Neural cell (in vitro differentiated cells): Measurements from ENCODE around the gene TAF6.

Experiments
- EP300 ChIP-seq: fragments of 450-650 bp; conservative IDR thresholded peaks from 2 replicates; pipeline ENCODE4 v1.6.1; 2014; ENCODE audit warnings: antibody characterized with exemption, mild to moderate bottlenecking, moderate library complexity; ENCODE audit not compliant: poor library complexity, severe bottlenecking
- EZH2 ChIP-seq: fragments of 200-600, 300-800 bp; shearing (Covaris generic), sonication (generic); IDR thresholded peaks from 2 replicates; pipeline ENCODE4 v1.6.1; 2014; ENCODE audit warnings: antibody characterized with exemption, low read length, borderline replicate concordance, mild to moderate bottlenecking; ENCODE audit not compliant: insufficient read depth, poor library complexity, severe bottlenecking
- MXI1 ChIP-seq: fragments of 450-650 bp; conservative IDR thresholded peaks from 2 replicates; pipeline ENCODE4 v1.6.1; 2014; ENCODE audit warnings: antibody characterized with exemption, mild to moderate bottlenecking; ENCODE audit not compliant: poor library complexity, severe bottlenecking
- RAD21 ChIP-seq: fragments of 450-650 bp; conservative IDR thresholded peaks from 2 replicates; pipeline ENCODE4 v1.6.1; 2014; ENCODE audit warnings: antibody characterized with exemption, mild to moderate bottlenecking, moderate library complexity
- TF ChIP-seq, protein P1 (sequence below): fragments of 450-650 bp; IDR thresholded peaks from 2 replicates; pipeline ENCODE4 v1.5.1; 2014; ENCODE audit warnings: antibody characterized with exemption, mild to moderate bottlenecking, moderate library complexity; ENCODE audit not compliant: poor library complexity, severe bottlenecking

DNA sequence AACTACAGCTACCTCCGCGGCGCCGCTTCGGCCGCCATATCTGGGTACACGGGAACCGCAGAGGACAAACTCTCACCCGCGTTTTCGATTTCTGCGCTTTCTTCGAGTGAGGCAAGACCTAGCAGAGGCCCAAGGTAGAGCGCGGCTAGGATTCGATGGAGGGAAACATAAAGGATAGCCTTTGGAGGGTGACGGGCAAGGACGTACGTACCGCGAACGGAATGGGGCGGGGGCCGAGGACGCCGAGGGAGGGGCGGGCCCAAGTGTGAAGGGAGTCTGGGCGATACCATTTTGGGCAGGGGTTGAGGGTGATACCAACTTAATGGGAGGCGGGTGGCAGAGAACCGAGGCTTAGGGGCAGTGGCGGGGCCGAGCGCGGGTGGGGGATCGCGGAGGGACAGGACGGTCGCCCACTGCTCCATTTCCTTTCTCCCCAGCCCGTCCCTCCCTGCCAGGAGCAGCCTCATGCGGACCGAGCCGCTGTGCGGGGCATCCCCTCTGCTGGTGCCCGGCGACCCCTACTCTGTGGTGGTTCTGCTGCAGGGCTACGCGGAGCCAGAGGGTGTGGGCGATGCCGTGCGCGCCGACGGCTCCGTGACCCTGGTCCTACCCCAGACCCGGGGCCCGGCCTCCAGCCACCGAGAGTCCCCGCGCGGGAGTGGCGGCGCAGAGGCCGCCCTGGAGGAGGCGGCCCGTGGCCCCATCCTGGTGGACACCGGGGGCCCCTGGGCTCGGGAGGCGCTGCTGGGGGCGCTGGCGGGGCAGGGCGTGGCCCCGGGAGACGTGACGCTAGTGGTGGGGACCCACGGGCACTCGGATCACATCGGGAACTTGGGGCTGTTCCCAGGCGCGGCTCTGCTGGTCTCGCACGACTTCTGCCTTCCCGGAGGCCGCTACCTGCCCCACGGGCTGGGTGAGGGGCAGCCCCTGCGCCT, 8.0 kb upstream of the TAF6 start, which contains the start of gene MBLAC1:
- TF ChIP-seq RAD21 (no peak), EP300 (peak; percentile 9), EZH2 (no peak), MXI1 (peak; percentile 60)
- TF ChIP-seq, protein P1, sequence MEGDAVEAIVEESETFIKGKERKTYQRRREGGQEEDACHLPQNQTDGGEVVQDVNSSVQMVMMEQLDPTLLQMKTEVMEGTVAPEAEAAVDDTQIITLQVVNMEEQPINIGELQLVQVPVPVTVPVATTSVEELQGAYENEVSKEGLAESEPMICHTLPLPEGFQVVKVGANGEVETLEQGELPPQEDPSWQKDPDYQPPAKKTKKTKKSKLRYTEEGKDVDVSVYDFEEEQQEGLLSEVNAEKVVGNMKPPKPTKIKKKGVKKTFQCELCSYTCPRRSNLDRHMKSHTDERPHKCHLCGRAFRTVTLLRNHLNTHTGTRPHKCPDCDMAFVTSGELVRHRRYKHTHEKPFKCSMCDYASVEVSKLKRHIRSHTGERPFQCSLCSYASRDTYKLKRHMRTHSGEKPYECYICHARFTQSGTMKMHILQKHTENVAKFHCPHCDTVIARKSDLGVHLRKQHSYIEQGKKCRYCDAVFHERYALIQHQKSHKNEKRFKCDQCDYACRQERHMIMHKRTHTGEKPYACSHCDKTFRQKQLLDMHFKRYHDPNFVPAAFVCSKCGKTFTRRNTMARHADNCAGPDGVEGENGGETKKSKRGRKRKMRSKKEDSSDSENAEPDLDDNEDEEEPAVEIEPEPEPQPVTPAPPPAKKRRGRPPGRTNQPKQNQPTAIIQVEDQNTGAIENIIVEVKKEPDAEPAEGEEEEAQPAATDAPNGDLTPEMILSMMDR, result no peak
